D721Med (cell line): ENCODE results near the gene ABTB2.

Experiments used
- DNase-seq: peaks from one replicate; pipeline ENCODE4 v3.0.0; 2011; ENCODE audit warnings: low spot score; ENCODE audit not compliant: insufficient read length
- FAIRE-seq: peaks from 2 replicates; lab custom pipeline; 2011; peaks lifted over from hg19 to GRCh38; lab: Jason Lieb, UNC
- TF ChIP-seq, protein P1 (sequence below): IDR thresholded peaks from 2 replicates; pipeline ENCODE4 v1.5.1; 2012; ENCODE audit warnings: mild to moderate bottlenecking, control low read depth; ENCODE audit not compliant: insufficient read depth; ENCODE audit errors: missing control alignments

The ABTB2 gene

DNA sequence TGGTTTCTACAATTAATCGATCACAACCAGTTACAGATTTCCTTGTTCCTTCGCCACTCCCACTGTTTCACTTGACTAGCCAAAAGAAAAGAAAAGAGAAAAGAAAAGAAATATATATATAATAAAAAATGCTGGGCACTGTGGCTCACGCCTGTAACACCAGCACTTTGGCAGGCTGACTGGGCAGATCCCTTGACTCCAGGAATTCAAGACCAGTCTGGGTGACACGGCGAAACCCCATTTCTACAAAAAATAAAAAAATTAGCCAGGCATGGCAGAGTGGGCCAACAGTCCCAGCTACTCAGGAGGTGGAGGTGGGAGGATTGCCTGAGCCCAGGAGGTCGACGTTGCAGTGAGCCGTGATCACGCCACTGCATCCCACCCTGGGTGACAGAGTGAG lies 168.6 kb downstream of the ABTB2 start:
- FAIRE-seq, result no peak
- TF ChIP-seq, protein P1, sequence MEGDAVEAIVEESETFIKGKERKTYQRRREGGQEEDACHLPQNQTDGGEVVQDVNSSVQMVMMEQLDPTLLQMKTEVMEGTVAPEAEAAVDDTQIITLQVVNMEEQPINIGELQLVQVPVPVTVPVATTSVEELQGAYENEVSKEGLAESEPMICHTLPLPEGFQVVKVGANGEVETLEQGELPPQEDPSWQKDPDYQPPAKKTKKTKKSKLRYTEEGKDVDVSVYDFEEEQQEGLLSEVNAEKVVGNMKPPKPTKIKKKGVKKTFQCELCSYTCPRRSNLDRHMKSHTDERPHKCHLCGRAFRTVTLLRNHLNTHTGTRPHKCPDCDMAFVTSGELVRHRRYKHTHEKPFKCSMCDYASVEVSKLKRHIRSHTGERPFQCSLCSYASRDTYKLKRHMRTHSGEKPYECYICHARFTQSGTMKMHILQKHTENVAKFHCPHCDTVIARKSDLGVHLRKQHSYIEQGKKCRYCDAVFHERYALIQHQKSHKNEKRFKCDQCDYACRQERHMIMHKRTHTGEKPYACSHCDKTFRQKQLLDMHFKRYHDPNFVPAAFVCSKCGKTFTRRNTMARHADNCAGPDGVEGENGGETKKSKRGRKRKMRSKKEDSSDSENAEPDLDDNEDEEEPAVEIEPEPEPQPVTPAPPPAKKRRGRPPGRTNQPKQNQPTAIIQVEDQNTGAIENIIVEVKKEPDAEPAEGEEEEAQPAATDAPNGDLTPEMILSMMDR, result no peak
- DNase-seq, result no peak

DNA sequence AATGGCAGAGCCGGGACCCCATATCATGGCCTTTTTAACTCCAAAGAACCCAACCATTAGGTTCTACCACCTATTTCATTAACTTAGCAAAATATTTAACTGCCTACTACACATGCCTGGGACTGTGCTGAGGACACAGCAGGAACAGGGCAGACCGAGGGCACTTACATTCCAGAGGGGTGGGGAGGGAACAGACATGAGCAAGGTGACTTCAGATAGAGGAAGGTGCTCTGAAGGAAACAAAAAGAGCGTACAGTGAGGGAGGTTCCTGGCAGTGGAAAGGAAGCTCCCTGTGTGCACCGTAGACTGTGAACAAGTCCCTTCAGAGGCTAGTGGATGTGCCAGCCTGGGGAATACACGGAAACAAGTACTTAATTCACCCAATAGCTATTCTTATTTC lies 169.6 kb downstream of the ABTB2 start:
- FAIRE-seq (no peak), DNase-seq (no peak)
- TF ChIP-seq, protein P1, result no peak

DNA sequence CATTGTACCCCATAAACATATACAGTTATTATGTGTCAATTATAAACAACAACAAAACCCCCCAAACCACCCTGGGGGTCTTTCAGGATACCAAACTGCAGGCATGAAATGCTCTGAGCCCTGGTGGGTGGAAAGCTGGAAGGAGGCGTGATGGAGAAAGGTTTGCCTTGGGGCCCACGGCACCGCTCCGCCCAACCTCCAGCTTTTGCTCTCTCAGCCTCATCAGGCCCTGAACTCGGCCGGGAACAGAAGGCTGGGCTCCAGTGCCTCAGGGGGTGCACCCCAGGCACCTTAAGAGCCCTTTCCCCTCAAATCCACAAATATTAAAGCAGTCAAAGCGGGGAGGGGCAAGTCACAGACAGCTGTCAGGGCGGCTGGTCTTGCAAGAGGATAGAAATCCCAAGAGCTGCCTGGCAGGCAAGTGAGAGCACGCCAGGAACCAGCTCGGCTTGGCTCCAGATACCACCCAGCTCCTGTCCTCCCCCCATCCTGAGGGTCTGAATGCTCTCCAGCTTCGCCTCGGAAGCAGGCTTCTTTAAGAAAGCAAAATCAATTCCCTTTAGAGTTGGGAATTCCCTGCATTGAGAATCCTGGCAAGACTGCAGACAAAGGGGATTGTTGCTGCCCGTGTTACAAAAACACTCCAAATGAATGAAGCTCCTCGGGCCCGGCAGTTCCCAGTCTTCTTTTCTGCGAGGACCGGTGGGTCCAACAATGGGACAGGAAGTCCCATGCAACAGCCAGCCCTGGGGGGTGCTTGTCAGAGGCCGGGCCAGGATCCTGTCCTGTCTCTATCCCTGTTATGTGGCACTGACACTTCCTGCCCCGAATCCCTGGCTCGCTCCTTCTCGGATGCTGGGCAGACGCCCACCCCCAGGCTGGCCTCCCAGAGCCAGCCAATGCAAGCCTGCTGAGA lies 171.6 kb downstream of the ABTB2 start:
- FAIRE-seq, result no peak
- TF ChIP-seq, protein P1, result no peak
- no peak for DNase-seq

- FAIRE-seq, result no peak
- TF ChIP-seq, protein P1, result no peak
- DNase-seq, result no peak
These were observed 173.2 kb downstream of the ABTB2 start for GRCh38 chr11:34184505-34185015.

- DNase-seq (no peak), FAIRE-seq (no peak)
- TF ChIP-seq, protein P1, result no peak
These were observed 173.9 kb downstream of the ABTB2 start for GRCh38 chr11:34183848-34184391.

- FAIRE-seq (no peak), DNase-seq (no peak)
- TF ChIP-seq, protein P1, result no peak
These were observed 174.7 kb downstream of the ABTB2 start for GRCh38 chr11:34182921-34183685.
